Mesenchymal stem cell (in vitro differentiated cells and primary cell): ENCODE data around the gene EGFLAM.

ENCODE experiments used
- DNase-seq: peaks from one replicate; pipeline ENCODE4 v3.0.0-alpha.2; 2013
- H2AFZ ChIP-seq: one replicate; pipeline ENCODE4 v1.6.1; 2013; ENCODE audit warnings: low read depth, mild to moderate bottlenecking, control low read depth, inconsistent platforms, low read length, moderate library complexity
- H2AK5ac ChIP-seq: 2 replicates; pipeline ENCODE4 v1.6.1; 2013; ENCODE audit warnings: low read length, moderate library complexity, mild to moderate bottlenecking, inconsistent platforms; ENCODE audit not compliant: severe bottlenecking
- H2BK120ac ChIP-seq: one replicate; pipeline ENCODE4 v1.6.1; 2013; ENCODE audit warnings: low read depth, mild to moderate bottlenecking, inconsistent platforms, low read length, moderate library complexity
- H2BK12ac ChIP-seq, 2 experiments: one replicate each; pipeline ENCODE4 v1.6.1; 2013; ENCODE audit warnings: inconsistent platforms in 2 of 2, low read length in 2 of 2, mild to moderate bottlenecking in 2 of 2, moderate library complexity in 2 of 2, control low read depth in 1 of 2
- H2BK15ac ChIP-seq: one replicate; pipeline ENCODE4 v1.6.1; 2013; ENCODE audit warnings: mild to moderate bottlenecking, low read depth, inconsistent platforms; ENCODE audit not compliant: poor library complexity, severe bottlenecking
- H2BK5ac ChIP-seq: 2 replicates; pipeline ENCODE4 v1.6.1; 2013; ENCODE audit warnings: low read depth, mild to moderate bottlenecking, low read length, control low read depth, inconsistent platforms; ENCODE audit not compliant: poor library complexity, severe bottlenecking
- H3K14ac ChIP-seq, 2 experiments: one replicate each; pipeline ENCODE4 v1.6.1; 2013; ENCODE audit warnings: inconsistent platforms in 2 of 2, low read length in 2 of 2, control low read depth in 1 of 2, mild to moderate bottlenecking in 1 of 2, moderate library complexity in 1 of 2
- H3K18ac ChIP-seq, 2 experiments: one replicate each; pipeline ENCODE4 v1.6.1; 2013; ENCODE audit warnings: inconsistent platforms in 2 of 2, low read length in 2 of 2, control low read depth in 1 of 2, low read depth in 1 of 2, mild to moderate bottlenecking in 1 of 2
- H3K23ac ChIP-seq, 2 experiments: one replicate each; pipeline ENCODE4 v1.6.1; 2013; ENCODE audit warnings: inconsistent platforms in 2 of 2, low read length in 2 of 2, mild to moderate bottlenecking in 2 of 2, moderate library complexity in 2 of 2, control low read depth in 1 of 2
- H3K27ac ChIP-seq: 2 replicates; pipeline ENCODE4 v1.5.1; 2013; ENCODE audit warnings: mild to moderate bottlenecking, moderate library complexity, low read length, control low read depth, inconsistent platforms; ENCODE audit not compliant: poor library complexity, severe bottlenecking
- H3K27me3 ChIP-seq, 2 experiments: 2 replicates each; pipeline versions ENCODE4 v1.6.1 to v1.7.0; 2013; ENCODE audit warnings: low read length in 2 of 2, mild to moderate bottlenecking in 2 of 2, moderate library complexity in 2 of 2, control low read depth in 1 of 2, inconsistent platforms in 1 of 2; ENCODE audit not compliant: control insufficient read depth in 1 of 2, insufficient read depth in 1 of 2
- H3K36me3 ChIP-seq, 2 experiments: 2 replicates each; pipeline versions ENCODE4 v1.6.1 to v1.7.0; 2013; ENCODE audit warnings: low read length in 2 of 2, control low read depth in 1 of 2, inconsistent platforms in 1 of 2, low read depth in 1 of 2, mild to moderate bottlenecking in 1 of 2; ENCODE audit not compliant: insufficient read depth in 2 of 2, control insufficient read depth in 1 of 2
- H3K4ac ChIP-seq, 2 experiments: one replicate each; pipeline ENCODE4 v1.6.1; 2013; ENCODE audit warnings: inconsistent platforms in 2 of 2, low read length in 2 of 2, mild to moderate bottlenecking in 2 of 2, moderate library complexity in 2 of 2, control low read depth in 1 of 2, low read depth in 1 of 2
- H3K4me1 ChIP-seq: 2 replicates; pipeline ENCODE4 v1.6.1; 2013; ENCODE audit warnings: low read depth, low read length, control low read depth; ENCODE audit not compliant: control insufficient read depth, insufficient read depth
- H3K4me2 ChIP-seq: 2 replicates; pipeline ENCODE4 v1.6.1; 2013; ENCODE audit warnings: low read length, mild to moderate bottlenecking, inconsistent platforms; ENCODE audit not compliant: poor library complexity, severe bottlenecking
- H3K4me3 ChIP-seq, 2 experiments: 2 replicates each; pipeline versions ENCODE4 v1.5.1 to v1.7.0; 2013; ENCODE audit warnings: low read length in 2 of 2, mild to moderate bottlenecking in 2 of 2, control low read depth in 1 of 2, low read depth in 1 of 2; ENCODE audit not compliant: insufficient read depth in 1 of 2
- H3K79me1 ChIP-seq: replicated peaks from 2 replicates; pipeline ENCODE4 v1.6.1; 2013; ENCODE audit warnings: mild to moderate bottlenecking, control low read depth, low read length, inconsistent platforms; ENCODE audit not compliant: poor library complexity, severe bottlenecking
- H3K9ac ChIP-seq: 2 replicates; pipeline ENCODE4 v1.7.0; 2013; ENCODE audit warnings: mild to moderate bottlenecking, low read length, moderate library complexity
- H3K9me3 ChIP-seq: 2 replicates; pipeline ENCODE4 v1.7.0; 2013; ENCODE audit warnings: mild to moderate bottlenecking, low read length; ENCODE audit not compliant: control insufficient read depth
- H4K8ac ChIP-seq: one replicate; pipeline ENCODE4 v1.6.1; 2013; ENCODE audit warnings: inconsistent platforms, mild to moderate bottlenecking, low read length, moderate library complexity
- H4K91ac ChIP-seq: one replicate; pipeline ENCODE4 v1.6.1; 2013; ENCODE audit warnings: mild to moderate bottlenecking, low read length, inconsistent platforms
- WGBS: methylation state at CpG from one replicate; pipeline ENCODE4 v1.1.7; 2013; ENCODE audit warnings: mixed read lengths; 5-methylcytosine and 5-hydroxymethylcytosine counted together

EGFLAM gene

DNA sequence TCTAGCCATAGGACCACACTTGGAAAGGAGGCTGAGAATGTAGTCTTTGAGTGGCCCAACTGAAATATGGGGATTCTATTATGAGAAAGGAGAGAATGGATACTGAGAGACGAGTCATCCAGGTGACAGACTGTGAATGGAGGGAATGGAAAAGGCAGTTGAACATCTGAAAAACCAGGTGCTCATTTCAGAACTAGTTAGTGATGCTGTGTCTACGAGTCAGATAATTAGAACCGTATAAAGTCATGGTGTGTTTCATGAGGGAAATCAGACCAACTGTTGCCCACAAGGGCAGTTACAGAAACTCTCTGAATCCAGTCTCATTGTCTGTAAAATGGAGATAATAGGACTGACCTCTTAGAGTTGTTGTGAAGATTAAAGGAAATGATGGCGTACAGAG lies 86.5 kb downstream of the EGFLAM start:
- WGBS: 74% methylated on average over 3 of the region's 4 CpGs
- H2BK12ac ChIP-seq: no peak overlapping the region
- H3K79me1 ChIP-seq: no peaks in the 10 kb centered on the region
- no peak overlapping the region for H2BK15ac ChIP-seq
- H3K36me3 ChIP-seq: no peaks in the 10 kb centered on the region
- no peaks in the 10 kb centered on the region for H3K4me1 ChIP-seq
- peaks cover 14 to 38% of the 10 kb centered on the region in 2 experiments for H3K27me3 ChIP-seq
- no peak overlapping the region for H2BK120ac ChIP-seq
- no peak overlapping the region for H3K4ac ChIP-seq
- H3K23ac ChIP-seq: no peak overlapping the region
- H2AK5ac ChIP-seq: no peak overlapping the region
- no peak overlapping the region for H2AFZ ChIP-seq
- H3K4me3 ChIP-seq: no peak overlapping the region
- H3K27ac ChIP-seq: no peak overlapping the region
- H2BK5ac ChIP-seq: no peak overlapping the region
- H3K9ac ChIP-seq: no peak overlapping the region
- H4K91ac ChIP-seq: no peak overlapping the region
- H3K18ac ChIP-seq: no peak overlapping the region
- DNase-seq: no peak
- H4K8ac ChIP-seq: no peak overlapping the region
- H3K4me2 ChIP-seq: no peak overlapping the region
- no peaks in the 10 kb centered on the region for H3K9me3 ChIP-seq
- H3K14ac ChIP-seq: no peak overlapping the region

DNA sequence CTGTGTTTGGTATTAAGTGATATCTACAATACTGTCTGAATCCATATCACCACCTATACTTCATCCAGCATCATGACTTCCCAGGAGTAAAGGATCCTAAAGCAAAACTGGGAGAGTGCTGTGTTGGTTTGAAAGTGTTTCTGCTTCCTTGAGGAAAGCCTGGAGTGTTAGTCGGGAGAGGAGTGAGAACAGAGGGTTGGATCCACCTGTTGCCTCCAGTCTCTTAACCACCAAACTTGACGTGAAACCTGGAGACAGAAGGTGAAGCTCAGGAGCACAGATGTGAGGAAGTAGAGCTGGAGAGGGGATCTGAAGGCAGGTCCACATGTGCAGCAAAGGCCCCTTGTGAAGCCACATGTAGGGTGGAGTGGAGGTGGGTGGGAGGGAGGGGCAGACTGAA lies 88.2 kb downstream of the EGFLAM start:
- Histone ChIP-seq H3K18ac (no peak overlapping the region), H2BK120ac (no peak overlapping the region), H2BK15ac (no peak overlapping the region), H3K27me3 (peaks cover 14 to 41% of the 10 kb centered on the region in 2 experiments), H3K79me1 (no peaks in the 10 kb centered on the region), H4K91ac (no peak overlapping the region), H3K27ac (no peak overlapping the region), H3K36me3 (no peaks in the 10 kb centered on the region), H2AFZ (no peak overlapping the region), H3K4ac (no peak overlapping the region), H3K4me2 (no peak overlapping the region), H2BK12ac (no peak overlapping the region), H3K9ac (no peak overlapping the region), H3K14ac (no peak overlapping the region), H2AK5ac (no peak overlapping the region), H3K23ac (no peak overlapping the region), H3K4me1 (no peaks in the 10 kb centered on the region), H3K9me3 (no peaks in the 10 kb centered on the region), H3K4me3 (no peak overlapping the region), H4K8ac (no peak overlapping the region), H2BK5ac (no peak overlapping the region)
- 100% methylated on average over 2 of the region's 2 CpGs for WGBS
- no peak for DNase-seq

DNA sequence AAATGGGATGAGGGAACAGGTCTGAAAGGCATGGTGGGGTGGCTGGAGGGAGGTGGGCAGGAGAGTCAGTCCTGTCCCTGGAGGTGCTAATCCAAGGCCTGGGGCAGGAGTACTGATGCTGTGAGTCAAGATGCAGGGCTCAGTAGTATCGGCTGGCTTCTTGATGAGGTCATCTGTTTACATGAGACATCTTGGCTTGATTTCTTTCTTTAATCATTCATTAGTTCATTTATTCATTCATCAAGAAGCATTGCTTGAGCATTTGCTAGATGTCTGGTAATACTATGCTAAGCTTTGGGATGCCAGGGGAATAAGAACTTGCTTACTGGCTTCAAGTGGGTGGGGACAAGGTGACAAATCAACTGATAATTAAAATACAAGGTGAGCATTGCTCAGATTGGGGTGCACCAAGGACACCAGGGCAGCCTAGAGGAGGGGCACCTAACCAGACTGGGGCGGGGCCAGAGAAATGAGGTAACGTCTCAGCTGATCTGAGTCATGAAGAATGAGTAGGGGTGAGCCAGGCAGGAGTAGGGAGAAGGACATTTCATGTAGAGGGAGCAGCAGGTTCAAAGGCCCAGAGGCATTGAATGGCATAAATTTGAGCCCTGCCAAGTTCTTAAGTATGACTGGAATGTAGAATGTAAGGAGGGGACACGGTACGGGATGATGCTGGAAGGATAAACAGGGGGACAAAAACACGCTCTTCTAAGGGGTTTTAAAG lies 88.8 kb downstream of the EGFLAM start:
- no peak overlapping the region for H2AFZ ChIP-seq
- H3K9ac ChIP-seq: no peak overlapping the region
- no peak overlapping the region for H2BK15ac ChIP-seq
- no peak overlapping the region for H2BK5ac ChIP-seq
- no peak overlapping the region for H4K8ac ChIP-seq
- no peak overlapping the region for H3K4me2 ChIP-seq
- H2BK120ac ChIP-seq: no peak overlapping the region
- no peak overlapping the region for H3K23ac ChIP-seq
- H3K27me3 ChIP-seq: peaks cover 14 to 40% of the 10 kb centered on the region in 2 experiments
- H2AK5ac ChIP-seq: no peak overlapping the region
- H3K27ac ChIP-seq: no peak overlapping the region
- H3K18ac ChIP-seq: no peak overlapping the region
- no peak overlapping the region for H4K91ac ChIP-seq
- no peak overlapping the region for H3K4ac ChIP-seq
- no peaks in the 10 kb centered on the region for H3K36me3 ChIP-seq
- H3K9me3 ChIP-seq: no peaks in the 10 kb centered on the region
- H3K4me3 ChIP-seq: no peak overlapping the region
- H3K79me1 ChIP-seq: no peaks in the 10 kb centered on the region
- WGBS: 81% methylated on average over 5 of the region's 6 CpGs
- no peaks in the 10 kb centered on the region for H3K4me1 ChIP-seq
- H3K14ac ChIP-seq: no peak overlapping the region
- H2BK12ac ChIP-seq: no peak overlapping the region
- DNase-seq: no peak

DNA sequence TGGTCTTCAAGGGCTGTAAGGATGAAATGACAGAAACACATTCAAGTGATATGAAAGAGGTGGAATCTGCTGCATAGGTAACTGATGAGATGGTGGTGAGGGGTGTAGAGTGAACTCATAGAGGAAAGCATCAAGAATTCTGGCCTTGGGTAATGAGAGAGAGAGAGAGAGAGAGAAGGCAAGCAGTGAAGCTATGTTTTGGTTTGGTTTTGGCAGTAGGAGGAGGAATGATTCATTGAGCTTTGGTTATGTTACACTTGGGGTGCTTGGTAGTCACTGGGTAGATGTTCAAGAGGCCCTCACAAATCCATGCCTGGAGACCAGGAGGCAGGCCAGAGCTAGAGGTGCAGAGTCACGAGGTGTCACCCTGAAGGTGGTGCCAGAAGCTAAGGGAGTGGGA lies 89.5 kb downstream of the EGFLAM start:
- Histone ChIP-seq H2BK5ac (no peak overlapping the region), H3K27ac (no peak overlapping the region), H3K4me2 (no peak overlapping the region), H4K91ac (no peak overlapping the region), H2AK5ac (no peak overlapping the region), H2BK12ac (no peak overlapping the region), H2AFZ (no peak overlapping the region), H3K18ac (no peak overlapping the region), H2BK120ac (no peak overlapping the region), H3K4me3 (no peak overlapping the region), H3K27me3 (peaks cover 14 to 40% of the 10 kb centered on the region in 2 experiments), H2BK15ac (no peak overlapping the region), H3K9me3 (no peaks in the 10 kb centered on the region), H3K14ac (peak overlapping the region in 1 of 2 experiments; percentile 58), H3K4ac (no peak overlapping the region), H3K9ac (no peak overlapping the region), H3K79me1 (no peaks in the 10 kb centered on the region), H3K36me3 (no peaks in the 10 kb centered on the region), H3K23ac (no peak overlapping the region), H4K8ac (no peak overlapping the region), H3K4me1 (no peaks in the 10 kb centered on the region)
- no peak for DNase-seq
- WGBS: 62% methylated on average over 1 of the region's 1 CpG
